NCI-H1105 (cell line): ENCODE measurements around the gene ESYT2.
"Not testable (repeated sequence)": the region's sequence is repeated elsewhere in the genome, so short reads cannot be mapped to it uniquely, and the experiment has no call there.

Source experiments
- DNase-seq: peaks from one replicate; lab custom pipeline; 2025; lab: John Stamatoyannopoulos, UW

ESYT2 gene

DNA sequence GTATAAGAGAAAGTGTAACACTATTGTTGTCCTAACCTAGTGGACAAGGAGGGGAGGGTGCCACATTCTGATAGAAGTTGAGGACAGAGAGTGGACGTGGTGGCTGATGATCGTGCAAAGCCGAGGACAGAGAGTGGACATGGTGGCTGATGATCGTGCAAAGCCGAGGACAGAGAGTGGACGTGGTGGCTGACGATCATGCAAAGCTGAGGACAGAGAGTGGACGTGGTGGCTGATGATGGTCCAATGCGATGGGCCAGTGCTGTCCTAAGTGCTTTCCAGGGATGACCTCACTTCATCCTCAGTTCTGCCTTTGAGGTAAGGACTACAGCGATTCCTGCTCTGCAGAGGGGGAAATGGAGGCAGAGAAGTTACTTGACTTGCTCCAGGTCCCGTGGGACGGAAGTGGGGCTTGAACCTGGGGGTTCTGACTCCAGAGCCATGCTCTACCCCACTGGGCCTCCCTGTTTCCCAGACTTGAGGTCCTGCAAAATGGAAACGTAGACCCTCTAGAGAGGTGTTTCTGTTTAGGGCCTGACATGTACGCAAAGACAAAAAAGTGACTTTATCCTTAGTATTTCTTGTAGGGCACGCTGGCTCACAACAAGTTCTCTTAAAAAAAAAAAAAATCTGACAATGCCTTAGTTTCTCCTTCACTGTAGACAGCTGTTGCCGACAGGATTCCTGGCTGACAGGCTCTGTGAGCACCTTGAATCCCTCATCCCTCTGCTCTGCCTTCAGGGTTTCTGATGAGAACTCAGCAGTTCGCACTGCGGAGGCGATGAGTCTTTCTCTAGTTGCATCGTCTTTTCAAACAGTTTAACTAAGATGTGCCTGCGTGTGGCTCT lies 104.4 kb downstream of the ESYT2 start:
- DNase-seq = no peak

DNA sequence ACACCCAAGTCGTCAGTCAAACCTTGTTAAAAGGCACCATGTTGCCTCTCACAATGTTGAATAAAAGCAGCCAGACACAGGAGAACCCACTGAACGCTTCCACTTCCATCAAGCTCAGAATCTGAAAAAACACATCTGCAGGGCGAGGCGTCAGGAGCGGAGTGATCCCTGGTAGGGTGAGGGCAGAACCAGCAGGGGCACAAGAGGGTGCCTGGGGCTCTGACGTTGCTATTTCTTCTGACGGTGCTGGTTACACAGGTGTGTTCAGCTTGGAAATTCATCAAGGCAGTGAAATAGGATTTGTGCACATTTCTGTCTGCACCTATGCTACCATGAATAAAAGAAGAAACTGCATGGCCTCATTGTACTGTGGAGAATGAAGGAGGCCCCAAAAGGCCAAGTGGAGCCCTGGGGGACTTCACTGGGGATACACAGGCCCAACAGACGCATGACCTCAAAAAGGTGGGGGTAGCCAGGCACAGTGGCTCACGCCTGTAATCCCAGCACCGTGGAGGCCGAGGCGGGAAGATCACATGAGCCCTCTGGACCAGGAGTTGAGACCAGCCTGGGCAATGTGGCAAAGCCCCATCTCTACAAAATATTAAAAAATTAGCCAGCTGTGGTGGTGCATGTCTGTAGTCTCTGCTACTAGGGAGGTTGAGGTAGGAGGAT lies 105.5 kb downstream of the ESYT2 start:
- no peak for DNase-seq

DNA sequence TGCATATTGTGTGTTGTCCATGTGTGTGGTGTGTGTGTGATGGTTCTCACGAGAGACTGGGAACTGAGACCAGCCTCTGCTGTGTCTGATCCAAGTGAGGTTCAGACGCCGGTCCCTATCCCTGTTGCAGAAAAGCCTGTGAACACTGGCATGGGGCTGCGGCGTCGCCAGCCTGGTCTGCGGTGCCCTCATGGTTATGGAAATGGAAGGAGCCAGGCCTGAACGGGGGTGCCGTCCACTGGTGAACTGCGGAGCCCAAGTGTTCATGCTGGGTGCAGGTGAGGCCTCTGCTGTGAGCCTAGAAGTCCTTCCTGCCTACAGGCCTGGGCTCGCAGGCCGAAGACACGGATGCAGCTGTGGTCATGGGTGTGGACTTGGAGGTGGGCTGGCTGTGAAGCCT lies 106.0 kb downstream of the ESYT2 start:
- DNase-seq = no peak

DNA sequence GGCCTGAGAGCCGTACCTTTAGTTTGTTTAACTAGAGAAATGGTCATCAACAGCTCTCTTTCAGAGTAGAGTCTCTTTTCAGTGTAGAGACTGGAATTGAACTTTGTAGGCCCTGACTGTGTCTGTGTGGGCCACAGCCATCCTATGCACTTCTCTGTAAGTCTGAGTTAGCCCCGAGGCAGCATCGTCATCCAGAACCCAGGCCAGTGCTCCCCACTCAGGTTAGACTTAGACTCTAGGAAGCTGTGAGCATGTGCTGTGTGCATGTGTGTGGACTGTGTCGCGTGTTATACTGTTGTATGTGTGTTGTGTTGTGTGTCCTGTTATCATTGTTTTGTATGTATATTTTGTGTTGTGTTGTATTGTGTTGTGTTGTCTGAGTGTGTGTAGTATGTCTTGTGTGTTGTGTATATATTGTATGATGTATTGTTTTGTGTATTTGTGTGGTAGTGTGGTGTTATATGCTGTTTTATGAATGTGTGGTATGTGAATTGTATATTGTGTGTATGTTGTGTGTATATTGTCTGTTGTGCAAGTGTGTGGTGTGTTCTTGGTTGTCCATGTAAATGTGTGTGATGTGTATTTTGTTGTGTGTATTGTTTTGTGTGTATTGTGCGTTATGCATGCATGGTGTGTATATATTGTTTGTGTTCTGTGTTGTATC lies 106.6 kb downstream of the ESYT2 start:
- no peak for DNase-seq

DNA sequence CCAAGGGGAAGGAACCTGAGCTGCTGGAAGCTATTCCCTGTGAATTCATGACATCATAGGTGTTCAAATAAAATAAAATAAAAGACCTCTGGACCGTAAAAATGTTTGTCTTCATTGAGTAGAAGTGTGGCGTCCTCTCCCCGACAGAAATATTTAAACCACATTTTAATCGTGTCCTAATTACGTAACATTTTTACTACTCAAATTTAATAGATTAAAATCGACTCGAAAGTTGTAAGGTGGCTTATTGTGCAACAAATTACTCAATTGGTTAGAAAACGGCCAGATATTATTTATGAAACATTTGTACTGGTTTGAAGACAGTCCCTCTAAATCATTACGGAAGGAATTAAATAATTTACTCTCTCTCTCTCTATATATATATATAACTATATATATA lies 109.2 kb downstream of the ESYT2 start:
- no peak for DNase-seq

DNA sequence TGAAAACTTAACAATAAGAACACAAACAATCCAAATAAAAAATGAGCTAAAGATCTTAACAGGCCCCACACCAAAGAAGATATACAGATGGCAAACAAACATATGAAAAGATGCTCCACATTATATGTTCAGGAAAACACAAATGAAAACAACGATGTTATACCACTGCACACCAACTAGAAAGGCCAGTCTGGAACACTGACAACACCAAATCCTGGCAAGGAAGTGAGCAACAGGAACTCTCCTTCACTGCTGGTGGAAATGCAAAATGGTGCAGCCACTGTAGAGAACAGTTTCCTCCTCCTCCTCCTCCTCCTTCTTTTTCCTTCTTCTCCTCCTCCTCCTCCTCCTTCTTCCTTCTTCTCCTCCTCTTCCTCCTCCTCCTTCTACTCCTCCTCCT lies 112.5 kb downstream of the ESYT2 start:
- no peak for DNase-seq

DNA sequence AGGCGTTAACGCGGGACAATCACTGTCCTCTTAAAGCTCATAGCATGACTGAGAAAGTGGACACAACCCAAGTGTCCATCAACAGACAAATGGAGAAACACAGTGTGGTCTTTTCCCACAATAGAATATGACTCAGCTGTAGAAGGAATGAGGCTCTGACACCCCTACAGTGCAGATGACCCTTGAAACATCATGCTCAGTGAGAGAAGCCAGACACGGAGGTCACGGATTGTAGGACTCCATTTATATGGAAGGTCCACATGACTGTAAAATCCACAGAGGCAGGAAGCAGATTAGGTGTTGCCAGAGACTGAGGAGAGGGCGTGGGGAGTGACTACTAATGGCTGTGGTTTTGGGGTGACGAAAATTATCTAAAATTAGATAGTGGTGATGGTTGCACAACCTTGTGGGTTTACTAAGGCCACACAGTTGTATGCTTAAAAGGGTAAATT lies 118.6 kb downstream of the ESYT2 start:
- no peak for DNase-seq

DNA sequence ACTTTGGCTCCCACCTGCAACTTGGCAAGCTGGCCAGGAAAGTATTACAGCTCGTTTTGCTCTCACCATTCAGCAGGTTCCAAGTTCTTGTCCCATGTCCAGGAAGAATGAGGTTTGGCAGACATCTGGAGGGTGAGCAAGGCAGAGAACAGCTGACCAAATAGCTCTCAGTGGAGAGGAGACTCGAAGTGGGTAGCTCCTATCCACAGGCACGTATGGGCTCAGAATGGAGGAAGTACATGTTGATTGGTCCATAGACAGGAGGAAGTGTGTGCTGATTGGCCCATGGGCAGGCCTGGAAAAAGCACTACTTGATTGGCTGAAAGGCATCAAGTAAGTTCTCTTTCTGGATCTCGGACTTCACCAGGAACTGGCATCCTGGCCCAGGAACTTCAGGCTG lies 121.7 kb downstream of the ESYT2 start:
- no peak for DNase-seq

DNA sequence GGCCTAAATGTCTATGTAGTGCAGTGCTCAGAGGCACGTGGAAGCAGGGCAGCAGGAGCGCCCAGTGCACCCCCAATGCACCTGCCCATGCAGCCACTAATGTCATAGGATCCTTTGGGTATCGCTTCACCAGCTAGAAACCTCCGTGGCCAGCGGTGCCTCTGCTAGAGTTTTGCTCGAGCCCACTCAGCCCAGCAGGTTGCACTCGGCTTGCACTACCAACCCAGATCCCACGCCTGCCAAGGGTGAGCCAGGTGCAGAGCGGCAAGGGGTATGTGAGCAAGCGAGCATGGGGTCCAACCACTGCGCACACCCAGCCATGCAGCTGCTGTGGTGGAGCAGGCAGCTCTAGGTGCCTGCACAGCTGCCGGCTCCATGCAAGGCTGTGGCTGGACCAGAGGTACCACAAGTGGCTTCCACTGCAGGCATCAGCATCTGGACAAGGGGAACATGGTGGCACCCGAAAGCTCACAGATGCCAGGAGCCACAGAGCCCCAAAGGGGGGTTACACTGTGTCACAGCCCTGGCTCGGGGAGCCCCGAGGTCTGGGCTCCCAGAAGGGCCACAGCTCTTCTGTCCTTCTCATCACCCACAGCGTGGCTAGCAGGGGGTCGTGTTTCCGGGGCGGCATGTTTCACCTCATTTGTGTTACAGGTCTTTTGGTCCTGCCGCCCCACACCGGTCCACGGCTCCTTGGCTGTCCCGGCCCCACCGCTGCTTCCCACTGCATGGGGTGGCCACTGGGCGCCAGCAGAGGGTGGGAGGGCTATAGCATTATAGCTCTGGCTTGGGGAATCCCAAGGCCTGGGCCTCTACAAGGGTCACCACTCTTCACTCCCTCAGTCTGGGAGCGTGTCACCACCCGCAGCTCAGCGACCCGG lies 122.4 kb downstream of the ESYT2 start:
- no peak for DNase-seq

DNA sequence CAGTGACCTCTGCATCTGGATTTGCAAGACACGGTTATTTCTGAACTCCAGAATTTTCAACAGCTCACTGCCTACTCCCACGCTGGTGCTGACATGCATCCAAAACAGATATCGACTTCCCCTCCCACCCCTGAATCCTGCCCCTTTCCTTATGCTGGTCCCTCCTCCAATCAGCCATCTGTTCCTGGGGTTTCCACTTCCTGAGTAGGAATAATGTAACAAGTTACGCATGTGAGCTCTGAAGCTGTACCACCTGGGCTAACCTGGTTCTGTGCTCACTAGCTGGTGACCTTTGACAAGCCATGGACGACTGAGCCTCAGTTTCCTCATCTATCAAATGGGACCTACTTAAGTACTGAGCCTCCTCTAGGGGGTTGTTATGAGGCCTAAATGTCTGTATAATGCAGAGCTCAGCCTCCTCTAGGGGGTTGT lies 123.0 kb downstream of the ESYT2 start:
- DNase-seq = no peak

DNA sequence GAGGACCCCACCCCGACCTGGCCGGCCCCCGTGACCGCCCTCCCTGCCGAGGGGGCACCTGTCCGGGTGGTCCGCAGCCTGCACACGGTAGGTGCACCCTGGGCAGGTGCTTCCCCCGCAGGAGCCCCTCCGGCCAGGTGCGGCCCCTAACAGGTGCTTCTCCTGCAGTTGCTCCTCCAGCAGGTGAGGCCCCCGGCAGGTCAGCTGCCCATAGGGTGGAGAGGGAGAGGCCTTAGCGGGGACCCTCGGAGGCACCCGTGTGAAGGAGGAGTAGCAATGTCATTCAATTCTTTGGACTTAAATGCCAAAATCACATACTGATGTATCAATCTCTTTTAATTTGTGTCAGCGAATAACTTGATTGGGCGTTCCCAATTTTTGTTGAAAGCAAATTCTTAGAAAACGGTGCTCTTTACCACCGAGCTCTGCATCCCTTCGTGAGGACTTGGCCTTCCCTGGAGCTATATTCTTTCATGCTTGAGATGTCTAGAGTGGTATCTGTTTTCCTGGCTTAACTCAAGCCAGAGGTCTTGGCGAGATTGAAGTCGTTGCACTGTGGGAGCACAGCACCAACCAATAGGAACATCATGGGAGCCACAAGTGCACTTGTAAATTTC lies 124.0 kb downstream of the ESYT2 start:
- DNase-seq = peak; percentile 56

DNA sequence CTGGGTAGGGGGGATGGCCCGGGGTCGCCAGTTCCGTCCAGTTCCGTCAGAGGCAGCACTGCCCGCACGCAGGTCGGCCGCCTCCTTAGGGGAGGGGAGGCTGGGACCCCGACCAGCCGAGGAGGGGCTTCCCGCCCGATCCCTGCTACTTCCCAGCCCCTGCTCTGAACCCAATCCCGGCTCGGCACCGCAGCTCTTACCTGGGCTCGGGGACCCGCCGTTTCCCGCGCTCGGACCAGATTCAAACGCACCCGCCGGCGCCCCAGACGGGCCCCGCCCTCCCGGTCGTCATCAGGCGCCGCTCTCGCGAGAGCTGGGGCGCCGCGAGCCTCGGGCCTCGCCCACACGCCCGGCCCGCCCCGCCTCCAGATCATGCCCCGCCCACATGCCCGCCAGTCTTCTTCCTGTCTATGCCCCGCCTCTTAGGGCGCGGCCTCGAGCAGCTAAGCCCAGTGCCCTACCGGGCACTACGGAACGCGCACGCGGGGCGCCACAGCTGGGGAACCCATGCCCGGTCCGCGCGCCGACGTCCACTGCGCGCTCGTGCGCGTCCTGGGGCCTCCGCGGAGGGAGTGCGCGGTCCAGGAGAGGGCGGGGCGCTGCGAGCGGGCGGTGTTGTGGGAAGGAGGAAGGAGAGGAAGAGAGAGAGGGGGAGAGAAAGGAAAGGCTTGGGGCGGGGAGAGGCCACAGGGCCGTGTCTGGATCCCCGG lies 124.6 kb downstream of the ESYT2 start, which contains the start of gene NCAPG2:
Gene NCAPG2 (minus strand): TSS at position 281 of the 710 bp plus-strand sequence. CDS start 2,905 bp downstream, outside the sequence.
- peak; percentile 97 for DNase-seq

DNA sequence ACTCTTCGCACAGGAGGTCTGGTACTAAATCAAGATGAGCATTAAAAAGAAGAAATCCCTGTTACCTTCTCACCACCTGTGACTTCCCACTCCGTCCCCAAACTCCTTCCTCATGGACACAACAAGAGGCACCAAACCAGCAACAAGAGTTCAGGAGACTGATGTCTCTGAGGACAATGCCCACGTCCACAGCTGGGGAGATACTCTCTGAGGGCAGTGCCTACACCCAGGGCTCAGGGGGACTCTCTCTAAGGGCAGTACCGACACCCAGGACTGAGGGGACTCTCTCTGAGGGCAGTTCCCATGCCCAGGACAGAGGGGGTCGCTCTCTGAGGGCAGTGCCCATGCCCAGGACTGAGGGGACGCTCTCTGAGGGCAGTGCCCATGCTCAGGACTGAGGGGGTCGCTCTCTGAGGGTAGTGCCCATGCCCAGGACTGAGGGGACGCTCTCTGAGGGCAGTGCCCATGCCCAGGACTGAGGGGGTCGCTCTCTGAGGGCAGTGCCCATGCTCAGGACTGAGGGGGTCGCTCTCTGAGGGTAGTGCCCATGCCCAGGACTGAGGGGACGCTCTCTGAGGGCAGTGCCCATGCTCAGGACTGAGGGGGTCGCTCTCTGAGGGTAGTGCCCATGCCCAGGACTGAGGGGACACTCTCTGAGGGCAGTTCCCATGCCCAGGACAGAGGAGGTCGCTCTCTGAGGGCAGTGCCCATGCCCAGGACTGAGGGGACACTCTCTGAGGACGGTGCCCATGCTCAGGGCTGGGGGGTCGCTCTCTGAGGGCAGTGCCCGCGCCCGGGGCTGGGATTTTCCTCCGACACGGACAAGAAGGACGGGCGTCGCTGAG lies 125.4 kb downstream of the ESYT2 start:
- not testable (repeated sequence) for DNase-seq

DNA sequence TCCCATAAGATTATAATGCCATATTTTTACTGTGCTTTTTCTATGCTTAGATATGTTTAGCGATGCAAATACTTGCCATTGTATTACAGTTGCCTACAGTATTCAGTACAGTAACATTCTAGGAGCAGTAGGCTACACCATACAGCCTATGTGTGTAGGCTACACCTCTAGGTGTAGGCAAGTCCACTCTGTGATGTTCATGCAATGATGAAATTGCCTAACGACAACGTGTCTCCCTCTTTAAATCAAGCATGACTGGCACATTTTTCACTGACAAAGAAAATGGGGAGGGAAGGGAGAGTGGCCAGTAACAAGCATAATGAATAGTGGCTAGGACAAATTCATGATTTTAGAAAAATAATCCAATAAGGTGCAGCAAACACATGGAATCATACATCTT lies 126.4 kb downstream of the ESYT2 start:
- DNase-seq = no peak

DNA sequence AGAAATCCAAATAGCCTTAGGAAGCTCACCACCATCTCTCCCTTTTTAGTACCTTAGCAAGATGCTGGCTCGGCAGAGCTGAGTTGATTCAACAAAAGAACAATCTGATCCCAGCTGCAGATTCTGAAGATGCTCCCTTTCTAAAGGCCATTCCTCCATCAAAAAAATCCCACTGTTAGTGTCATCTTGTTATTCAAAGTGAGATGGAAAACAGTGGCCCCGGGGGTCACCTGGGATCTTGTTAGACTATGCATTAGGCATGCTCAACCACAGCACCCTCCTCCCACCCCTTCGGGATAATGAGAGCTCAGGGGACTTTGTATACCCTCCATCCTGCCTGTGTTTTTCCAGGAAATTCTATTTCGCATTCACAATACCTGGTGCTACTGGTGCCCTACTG lies 127.1 kb downstream of the ESYT2 start:
- DNase-seq = no peak

DNA sequence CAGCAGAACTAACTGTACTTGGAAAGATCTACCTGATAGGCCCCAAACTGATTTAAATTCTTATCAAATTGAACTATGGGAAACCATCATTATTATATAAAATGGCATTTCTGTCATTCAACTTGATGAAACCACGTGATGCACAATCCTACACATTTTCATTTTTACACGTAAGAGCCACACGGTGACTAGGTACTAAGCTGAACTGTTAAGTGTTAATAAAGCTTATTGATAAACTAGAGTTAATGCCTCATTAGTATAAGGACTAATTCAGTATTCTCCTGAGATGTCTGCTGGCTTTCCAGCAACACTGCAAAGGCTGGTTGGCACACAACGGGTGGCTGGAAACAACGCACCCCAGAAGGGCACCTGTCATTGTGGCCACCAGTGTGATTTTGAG lies 129.3 kb downstream of the ESYT2 start:
- no peak for DNase-seq

DNA sequence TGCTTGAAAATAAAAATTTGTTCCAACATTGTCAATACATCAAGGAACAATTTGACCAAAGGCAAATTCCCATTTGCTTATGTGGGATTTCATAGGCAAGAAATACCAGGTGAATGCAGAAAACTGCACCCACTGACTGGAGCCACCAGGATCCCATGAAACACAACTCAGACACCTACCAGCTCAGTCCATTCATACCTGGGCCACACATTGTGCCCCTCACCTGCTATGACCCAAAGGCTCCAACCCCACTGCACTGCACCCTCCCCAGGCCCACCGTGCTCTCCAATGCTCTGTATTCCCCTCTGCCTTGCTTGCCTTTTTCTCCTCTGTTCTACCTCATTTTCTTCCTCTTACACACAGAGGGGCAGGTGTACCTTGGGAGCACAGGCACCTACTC lies 130.0 kb downstream of the ESYT2 start:
- no peak for DNase-seq

DNA sequence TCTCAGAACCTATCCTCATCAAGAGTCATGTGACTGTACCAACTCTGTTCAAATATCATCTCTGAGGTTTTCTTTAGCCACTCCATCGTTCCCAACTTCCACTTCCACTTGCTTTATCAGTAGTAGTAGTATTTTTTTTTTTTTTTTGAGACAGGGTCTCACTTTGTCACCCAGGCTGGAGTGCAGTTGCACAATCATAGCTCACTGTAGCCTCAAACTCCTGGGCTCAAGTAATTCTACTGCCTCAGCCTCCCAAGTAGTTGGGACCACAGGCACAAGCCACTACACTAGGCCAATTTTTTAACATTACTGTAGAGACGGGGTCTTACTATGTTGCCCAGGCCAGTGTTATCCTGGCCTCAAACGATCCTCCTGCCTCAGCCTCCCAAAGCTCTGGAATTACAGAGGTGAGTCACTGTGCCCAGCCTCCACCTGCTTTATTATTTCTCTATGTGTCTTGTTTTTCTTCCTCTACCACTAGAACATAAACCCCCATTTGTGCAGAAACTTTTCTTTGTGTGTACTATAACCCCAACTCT lies 130.6 kb downstream of the ESYT2 start:
- DNase-seq = no peak

DNA sequence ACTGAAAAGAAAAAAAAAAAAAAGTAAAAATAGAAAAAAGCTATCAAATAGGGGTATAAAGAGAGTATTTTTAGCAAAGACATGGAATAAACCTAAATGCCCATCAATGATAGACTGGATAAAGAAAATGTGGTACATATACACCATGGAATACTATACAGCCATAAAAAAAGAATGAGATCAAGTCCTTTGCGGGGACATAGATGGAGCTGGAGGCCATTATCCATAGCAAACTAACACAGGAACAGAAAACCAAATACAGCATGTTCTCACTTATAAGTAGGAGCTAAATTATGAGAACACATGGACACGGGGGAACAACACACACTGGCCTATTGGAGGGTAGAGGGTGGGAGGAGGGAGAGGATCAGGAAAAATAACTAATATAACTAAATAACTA lies 131.7 kb downstream of the ESYT2 start:
- DNase-seq = not testable (repeated sequence)
